Fibroblast of the aortic adventitia (primary cell): ENCODE data around the gene VIPR2. TPM values are rescaled to one million over a fixed set of nuclear protein-coding genes. Genes with fewer than 3 reads are reported as not detected.

Experiments used
- DNase-seq: peaks from one replicate; pipeline ENCODE4 v3.0.0-alpha.2; 2010; ENCODE audit warnings: low read depth
- H3K4me3 ChIP-seq: 2 replicates; pipeline ENCODE4 v1.5.1; 2011; ENCODE audit warnings: low read depth, mild to moderate bottlenecking, control low read depth, low read length, moderate library complexity
- CTCF ChIP-seq: IDR thresholded peaks from 2 replicates; pipeline ENCODE4 v1.5.1; 2011; ENCODE audit warnings: mild to moderate bottlenecking, low read length, control low read depth, inconsistent platforms; ENCODE audit not compliant: insufficient read depth
- total RNA-seq: library from RNA; depleted of rRNA; stranded (reverse); fragments of >200 nt; gene quantifications from 2 replicates; pipeline ENCODE4 v1.2.3, GENCODE V29; 2012; ENCODE audit warnings: low replicate concordance

The VIPR2 gene
- total RNA-seq, 1 donor: not detected

GRCh38 chr7:159117366-159118196 lies 27.1 kb downstream of the VIPR2 start:
- DNase-seq: no peak

GRCh38 chr7:159116581-159117339 lies 27.9 kb downstream of the VIPR2 start:
- no peak overlapping the region for H3K4me3 ChIP-seq
- no peak for TF ChIP-seq CTCF
- DNase-seq: no peak

More at GRCh38 chr7:159117366-159118196, 27.1 kb downstream of the VIPR2 start:
- H3K4me3 ChIP-seq: no peak overlapping the region
- no peak for TF ChIP-seq CTCF

- DNase-seq: no peak
- TF ChIP-seq CTCF: no peak
- no peak overlapping the region for H3K4me3 ChIP-seq
These were observed 28.8 kb downstream of the VIPR2 start for GRCh38 chr7:159115601-159116501.

- no peak overlapping the region for H3K4me3 ChIP-seq
- DNase-seq: no peak
- TF ChIP-seq CTCF: no peak
These were observed 29.7 kb downstream of the VIPR2 start for GRCh38 chr7:159114981-159115380.

- no peak for DNase-seq
- no peak for TF ChIP-seq CTCF
- no peak overlapping the region for H3K4me3 ChIP-seq
These were observed 30.6 kb downstream of the VIPR2 start for GRCh38 chr7:159114096-159114495.

- H3K4me3 ChIP-seq: no peak overlapping the region
- no peak for DNase-seq
- no peak for TF ChIP-seq CTCF
These were observed 31.6 kb downstream of the VIPR2 start for GRCh38 chr7:159113056-159113455.
